HCT116 (cell line): ENCODE measurements around the gene DEFB132. TPM values are rescaled to one million over a fixed set of nuclear protein-coding genes. Genes with fewer than 3 reads are reported as not detected.

Source experiments
- ATAC-seq: fragments of 200-7000 bp; cut with Tn5 transposase; 2 replicates; pipeline ENCODE4 v1.9.1; 2020; ENCODE audit warnings: mild to moderate bottlenecking, moderate library complexity
- BruUV-seq: library from RNA; stranded (reverse); fragments of 400-500 nt; replicated peaks from 2 replicates; lab custom pipeline; 2021; lab: Mats Ljungman, UMichigan
- CTCF ChIA-PET: fragments of 300-600 bp; sonication (Branson Sonifier 250); formaldehyde crosslinking; loops from one replicate; lab custom pipeline; 2021; ENCODE audit warnings: antibody characterized with exemption; lab: Charles Lee
- POLR2A ChIA-PET: fragments of 300-600, 350-600 bp; sonication (Branson Sonifier 250); formaldehyde crosslinking; loops from one replicate; lab custom pipeline; 2021; ENCODE audit warnings: antibody characterized with exemption; lab: Charles Lee
- RAD21 ChIA-PET, 2 experiments: fragments of 300-600 bp; sonication (Branson Sonifier 250); formaldehyde crosslinking; loops; one replicate each; lab custom pipeline; 2023; ENCODE audit warnings: low total read pairs in 2 of 2; ENCODE audit not compliant: uncharacterized antibody in 2 of 2, unreplicated experiment in 2 of 2, low non-redundant PET in 1 of 2; lab: Charles Lee
- DNase-seq: peaks from one replicate; pipeline ENCODE4 v3.0.0-alpha.2; 2010; ENCODE audit warnings: low read depth, low spot score
- H2AFZ ChIP-seq: fragments of 200-600 bp; shearing (Covaris generic), sonication (generic); 2 replicates; pipeline ENCODE4 v1.6.1; 2017; ENCODE audit warnings: low read depth, mixed run types, mixed read lengths, antibody characterized with exemption, low read length; ENCODE audit not compliant: poor library complexity, severe bottlenecking
- H3K27ac ChIP-seq: 2 replicates; pipeline ENCODE4 v1.5.1; 2012; ENCODE audit warnings: low read depth, low read length
- H3K27me3 ChIP-seq: fragments of 200-600 bp; sonication (generic); 2 replicates; pipeline ENCODE4 v1.6.1; 2016; ENCODE audit warnings: mixed run types, low read length, mixed read lengths; ENCODE audit not compliant: insufficient read depth
- H3K36me3 ChIP-seq, 2 experiments: fragments of 200-500 bp in 1 of 2; fragments of 200-600 bp in 1 of 2; sonication (Bioruptor generic) in 1 of 2; sonication (generic) in 1 of 2; 2 replicates each; pipeline versions ENCODE4 v1.5.1 to v1.6.1; 2014 to 2016; ENCODE audit warnings: low read length in 2 of 2, inconsistent platforms in 1 of 2, mixed read lengths in 1 of 2, mixed run types in 1 of 2; ENCODE audit not compliant: insufficient read depth in 2 of 2, control insufficient read depth in 1 of 2
- H3K4me1 ChIP-seq, 2 experiments: fragments of 200-600 bp in 1 of 2; sonication (generic) in 1 of 2; 2 replicates each; pipeline versions ENCODE4 v1.5.1 to v1.6.1; 2012 to 2017; ENCODE audit warnings: low read length in 2 of 2, inconsistent platforms in 1 of 2, mild to moderate bottlenecking in 1 of 2, mixed read lengths in 1 of 2, mixed run types in 1 of 2, moderate library complexity in 1 of 2; ENCODE audit not compliant: insufficient read depth in 2 of 2, control insufficient read depth in 1 of 2
- H3K4me2 ChIP-seq: fragments of 200-600 bp; sonication (generic); 2 replicates; pipeline ENCODE4 v1.6.1; 2017; ENCODE audit warnings: mixed run types, low read length, mixed read lengths
- H3K4me3 ChIP-seq, 2 experiments: fragments of 200-600 bp in 1 of 2; sonication (generic) in 1 of 2; replicated peaks in 1 of 2; 2 replicates each; pipeline ENCODE4 v1.5.1; 2011 to 2016; ENCODE audit warnings: low read length in 2 of 2, control low read depth in 1 of 2, low read depth in 1 of 2, mild to moderate bottlenecking in 1 of 2, mixed read lengths in 1 of 2, mixed run types in 1 of 2
- H3K79me2 ChIP-seq: fragments of 200-600 bp; sonication (generic); 2 replicates; pipeline ENCODE4 v1.6.1; 2017; ENCODE audit warnings: mild to moderate bottlenecking, mixed run types, low read length, moderate library complexity, mixed read lengths; ENCODE audit not compliant: insufficient read depth
- H3K9ac ChIP-seq: fragments of 200-600 bp; sonication (generic); 2 replicates; pipeline ENCODE4 v1.6.1; 2016; ENCODE audit warnings: low read length, mixed read lengths
- H3K9me2 ChIP-seq: fragments of 200-600 bp; sonication (generic), shearing (Covaris generic); 2 replicates; pipeline ENCODE4 v1.6.1; 2017; ENCODE audit warnings: mixed run types, mild to moderate bottlenecking, moderate library complexity; ENCODE audit not compliant: insufficient read depth
- H3K9me3 ChIP-seq, 2 experiments: fragments of 200-500 bp in 1 of 2; fragments of 200-600 bp in 1 of 2; sonication (Bioruptor generic) in 1 of 2; sonication (generic) in 1 of 2; 2 replicates each; pipeline ENCODE4 v1.6.1; 2014 to 2017; ENCODE audit warnings: low read length in 2 of 2, mixed read lengths in 2 of 2, inconsistent platforms in 1 of 2, low read depth in 1 of 2, mild to moderate bottlenecking in 1 of 2, mixed run types in 1 of 2, moderate library complexity in 1 of 2; ENCODE audit not compliant: control insufficient read depth in 1 of 2, insufficient read depth in 1 of 2
- H4K20me1 ChIP-seq: fragments of 200-600 bp; sonication (generic), shearing (Covaris generic); 2 replicates; pipeline ENCODE4 v1.6.1; 2017; ENCODE audit warnings: mixed run types, mild to moderate bottlenecking, moderate library complexity; ENCODE audit not compliant: insufficient read depth
- CBX3 ChIP-seq: IDR thresholded peaks from 2 replicates; pipeline ENCODE4 v1.6.1; 2012; ENCODE audit warnings: low read depth
- EGR1 ChIP-seq: IDR thresholded peaks from 2 replicates; pipeline ENCODE4 v1.6.1; 2012; ENCODE audit warnings: low read depth
- ELF1 ChIP-seq: IDR thresholded peaks from 2 replicates; pipeline ENCODE4 v1.6.1; 2012; ENCODE audit warnings: low read depth, borderline replicate concordance
- EZH2 ChIP-seq: fragments of 200-600 bp; sonication (generic); IDR thresholded peaks from 2 replicates; pipeline ENCODE4 v1.6.1; 2017; ENCODE audit warnings: antibody characterized with exemption, mixed run types
- EZH2phosphoT487 ChIP-seq: fragments of 200-600 bp; IDR thresholded peaks from 2 replicates; pipeline ENCODE4 v1.6.1; 2018; ENCODE audit warnings: antibody characterized with exemption, borderline replicate concordance
- FOSL1 ChIP-seq: IDR thresholded peaks from 2 replicates; pipeline ENCODE4 v1.6.1; 2012; ENCODE audit warnings: low read depth
- JUND ChIP-seq: IDR thresholded peaks from 2 replicates; pipeline ENCODE4 v1.6.1; 2012
- MAX ChIP-seq: IDR thresholded peaks from 2 replicates; pipeline ENCODE4 v1.6.1; 2012
- POLR2A ChIP-seq: IDR thresholded peaks from 2 replicates; pipeline ENCODE4 v1.7.0; 2011; ENCODE audit warnings: borderline replicate concordance; ENCODE audit not compliant: insufficient read depth, insufficient read length; ENCODE audit errors: extremely low read depth
- RAD21 ChIP-seq: IDR thresholded peaks from 2 replicates; pipeline ENCODE4 v1.6.1; 2012; ENCODE audit warnings: low read depth, mild to moderate bottlenecking
- SIN3A ChIP-seq: IDR thresholded peaks from 2 replicates; pipeline ENCODE4 v1.6.1; 2012; ENCODE audit warnings: low read depth
- SP1 ChIP-seq: IDR thresholded peaks from 2 replicates; pipeline ENCODE4 v1.6.1; 2012; ENCODE audit warnings: low read depth
- SRF ChIP-seq: IDR thresholded peaks from 2 replicates; pipeline ENCODE4 v1.6.1; 2012; ENCODE audit warnings: low read depth
- TCF7L2 ChIP-seq: IDR thresholded peaks from 2 replicates; pipeline ENCODE4 v1.7.0; 2011; ENCODE audit warnings: borderline replicate concordance, inconsistent platforms; ENCODE audit not compliant: insufficient read depth, insufficient read length; ENCODE audit errors: extremely low read depth
- YY1 ChIP-seq: IDR thresholded peaks from 2 replicates; pipeline ENCODE4 v1.6.1; 2011; ENCODE audit warnings: low read length, low read depth, moderate library complexity, mild to moderate bottlenecking; ENCODE audit not compliant: insufficient replicate concordance; ENCODE audit errors: extremely low read depth
- ZFX ChIP-seq: fragments of 450-650 bp; IDR thresholded peaks from 2 replicates; pipeline ENCODE4 v1.6.1; 2017
- ZNF274 ChIP-seq: fragments of 200-500 bp; sonication (Bioruptor generic); IDR thresholded peaks from 2 replicates; pipeline ENCODE4 v1.6.1; 2014; ENCODE audit warnings: mild to moderate bottlenecking, low read depth, low read length, inconsistent platforms
- intact Hi-C: fragments of 100-400 bp; cut with micrococcal nuclease; formaldehyde crosslinking; loops from 2 replicates; pipeline ENCODE4 v1.10.0; 2022
- total RNA-seq: library from RNA; stranded (reverse); gene quantifications from one replicate; pipeline ENCODE4 v1.2.1, GENCODE V29; 2021; ENCODE audit not compliant: unreplicated experiment
- TF ChIP-seq, protein P1 (sequence below), 3 experiments: fragments of 200-600 bp in 1 of 3; sonication (generic) in 1 of 3; IDR thresholded peaks in 2 of 3; conservative IDR thresholded peaks in 1 of 3; 2 replicates each; pipeline ENCODE4 v1.5.1; 2012 to 2017; ENCODE audit warnings: low read depth in 2 of 3, low read length in 2 of 3, antibody characterized with exemption in 1 of 3, borderline replicate concordance in 1 of 3, control low read depth in 1 of 3, mild to moderate bottlenecking in 1 of 3, mixed read lengths in 1 of 3, mixed run types in 1 of 3, moderate library complexity in 1 of 3; ENCODE audit not compliant: insufficient read depth in 1 of 3

DEFB132 gene
- total RNA-seq, 1 experiment from 2014 or later, result not detected

GRCh38 chr20:210809-211502 is 46.6 kb upstream of the DEFB132 start (continued):
- no peak for TF ChIP-seq ZFX
- TF ChIP-seq EGR1, result no peak
- TF ChIP-seq SRF, result no peak

- ATAC-seq, result no peak
- no peak overlapping the region for H3K4me2 ChIP-seq
- no peaks in the 10 kb centered on the region for H3K4me1 ChIP-seq
- H3K36me3 ChIP-seq, result no peaks in the 10 kb centered on the region
- H3K9ac ChIP-seq, result no peak overlapping the region
- ChIA-PET RAD21 (no interaction called here), POLR2A (interaction anchor here (1.3 kb wide), 1 partner anchor 23 kb away, joined by 4 read pairs; no protein-coding TSS in a partner anchor), CTCF (interaction anchor here (0.8 kb wide), 1 partner anchor 52 kb away, joined by 3 read pairs; no protein-coding TSS in a partner anchor)
- intact Hi-C loops, result no loop called here
- no peak overlapping the region for H2AFZ ChIP-seq
- no peaks in the 10 kb centered on the region for H4K20me1 ChIP-seq
- no peaks in the 10 kb centered on the region for H3K79me2 ChIP-seq
- no peak for DNase-seq
- 0 out of 2 replicates have a peak, but pooled peaks cover 4% of the 10 kb centered on the region for H3K27me3 ChIP-seq
- H3K9me2 ChIP-seq, result no peaks in the 10 kb centered on the region
- no peak for TF ChIP-seq SIN3A
- TF ChIP-seq ZFX, result no peak
- no peak for TF ChIP-seq YY1
- TF ChIP-seq RAD21, result no peak
- TF ChIP-seq JUND, result no peak
- TF ChIP-seq EGR1, result no peak
- no peak for TF ChIP-seq SP1
- TF ChIP-seq, protein P1, sequence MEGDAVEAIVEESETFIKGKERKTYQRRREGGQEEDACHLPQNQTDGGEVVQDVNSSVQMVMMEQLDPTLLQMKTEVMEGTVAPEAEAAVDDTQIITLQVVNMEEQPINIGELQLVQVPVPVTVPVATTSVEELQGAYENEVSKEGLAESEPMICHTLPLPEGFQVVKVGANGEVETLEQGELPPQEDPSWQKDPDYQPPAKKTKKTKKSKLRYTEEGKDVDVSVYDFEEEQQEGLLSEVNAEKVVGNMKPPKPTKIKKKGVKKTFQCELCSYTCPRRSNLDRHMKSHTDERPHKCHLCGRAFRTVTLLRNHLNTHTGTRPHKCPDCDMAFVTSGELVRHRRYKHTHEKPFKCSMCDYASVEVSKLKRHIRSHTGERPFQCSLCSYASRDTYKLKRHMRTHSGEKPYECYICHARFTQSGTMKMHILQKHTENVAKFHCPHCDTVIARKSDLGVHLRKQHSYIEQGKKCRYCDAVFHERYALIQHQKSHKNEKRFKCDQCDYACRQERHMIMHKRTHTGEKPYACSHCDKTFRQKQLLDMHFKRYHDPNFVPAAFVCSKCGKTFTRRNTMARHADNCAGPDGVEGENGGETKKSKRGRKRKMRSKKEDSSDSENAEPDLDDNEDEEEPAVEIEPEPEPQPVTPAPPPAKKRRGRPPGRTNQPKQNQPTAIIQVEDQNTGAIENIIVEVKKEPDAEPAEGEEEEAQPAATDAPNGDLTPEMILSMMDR (IDR thresholded peaks at IDR 0.05 in 2 of 3, conservative IDR thresholded peaks at IDR 0.05 in 1 of 3; ENCODE audit: borderline replicate concordance in 1 of 3, insufficient read depth in 1 of 3, low read depth in 2 of 3, low read length in 2 of 3), result no peak
- no peak for TF ChIP-seq EZH2
- no peak for TF ChIP-seq POLR2A
- no peak for TF ChIP-seq TCF7L2
- TF ChIP-seq FOSL1, result no peak
- TF ChIP-seq MAX, result no peak
- no peak for TF ChIP-seq CBX3
- no peak for TF ChIP-seq EZH2phosphoT487
- no peak for TF ChIP-seq ZNF274
- TF ChIP-seq SRF, result no peak
- no peak for TF ChIP-seq ELF1
- no peak overlapping the region for H3K27ac ChIP-seq
- H3K4me3 ChIP-seq, result no peak overlapping the region
- H3K9me3 ChIP-seq, result no peaks in the 10 kb centered on the region
- no TSS peak for BruUV-seq
Measured at GRCh38 chr20:214383-214782, 43.1 kb upstream of the DEFB132 start.
